ENCODE measurements around the gene SPAG4. TPM values are rescaled to one million over a fixed set of nuclear protein-coding genes. Genes with fewer than 3 reads are reported as not detected.

Gene SPAG4
- total RNA-seq, 6 donors from 2014 or later, result 2.7 to 48.2 (median 4.8) TPM

- Histone ChIP-seq H3K4me1 (peaks cover 13 to 21% (median 20%) of the 10 kb centered on the region in 4 donors), H3K27me3 (peaks cover 0 to 10% (median 3%) of the 10 kb centered on the region in 4 donors), H3K9me3 (no peaks in the 10 kb centered on the region), H3K4me3 (peak overlapping the region; percentile 30 to 54 (median 44)), H3K27ac (peak overlapping the region in 1 of 4 donors; percentile 49), H3K36me3 (no peaks in the 10 kb centered on the region)
- peak; percentile 68 to 88 for ATAC-seq (ENCODE audit: low FRiP score in 2 of 2)
- DNase-seq, result peak; percentile 76 to 96
- no peak for TF ChIP-seq POLR2A (IDR thresholded peaks at IDR 0.05)
- TF ChIP-seq POLR2AphosphoS5 (IDR thresholded peaks at IDR 0.05), result peak in 1 of 2 donors; percentile 38
- TF ChIP-seq EP300 (IDR thresholded peaks at IDR 0.05), result no peak
- peak; percentile 18 to 78 (median 42) for TF ChIP-seq CTCF (IDR thresholded peaks at IDR 0.05)
- WGBS, 2 donors, result 1% methylated on average over 38 to 44 of the region's 103 CpGs
These were observed 14.3 kb upstream of the SPAG4 start for GRCh38 chr20:35600993-35601973.

GRCh38 chr20:35601990-35602389 is 13.6 kb upstream of the SPAG4 start:
- Histone ChIP-seq H3K9me3 (no peaks in the 10 kb centered on the region), H3K36me3 (no peaks in the 10 kb centered on the region), H3K4me1 (peaks cover 13 to 21% (median 20%) of the 10 kb centered on the region in 4 donors), H3K27ac (peak overlapping the region in 1 of 4 donors; percentile 49), H3K27me3 (peaks cover 0 to 10% (median 3%) of the 10 kb centered on the region in 4 donors), H3K4me3 (peak overlapping the region; percentile 25 to 54 (median 44))
- ATAC-seq (ENCODE audit: low FRiP score in 2 of 2) (no peak), DNase-seq (no peak)
- TF ChIP-seq EP300 (IDR thresholded peaks at IDR 0.05), result no peak
- no peak for TF ChIP-seq POLR2AphosphoS5 (IDR thresholded peaks at IDR 0.05)
- TF ChIP-seq POLR2A (IDR thresholded peaks at IDR 0.05), result no peak
- TF ChIP-seq CTCF (IDR thresholded peaks at IDR 0.05), result no peak
- WGBS, 2 donors, result 8 to 24% methylated on average over 5 to 22 of the region's 30 CpGs

GRCh38 chr20:35602851-35603495 is 12.7 kb upstream of the SPAG4 start:
- WGBS, 2 donors, result 94% methylated on average over 11 to 15 of the region's 15 CpGs
- no peak overlapping the region for H3K4me3 ChIP-seq
- no peak overlapping the region for H3K27ac ChIP-seq
- no peaks in the 10 kb centered on the region for H3K9me3 ChIP-seq
- peaks cover 0 to 10% (median 3%) of the 10 kb centered on the region in 4 donors for H3K27me3 ChIP-seq
- H3K4me1 ChIP-seq, result peaks cover 13 to 21% (median 20%) of the 10 kb centered on the region in 4 donors
- ATAC-seq (ENCODE audit: low FRiP score in 2 of 2) (no peak), DNase-seq (peak in 1 of 2 donors; percentile 70)
- H3K36me3 ChIP-seq, result no peaks in the 10 kb centered on the region
- TF ChIP-seq CTCF (IDR thresholded peaks at IDR 0.05) (no peak), EP300 (IDR thresholded peaks at IDR 0.05) (no peak), POLR2AphosphoS5 (IDR thresholded peaks at IDR 0.05) (no peak), POLR2A (IDR thresholded peaks at IDR 0.05) (no peak)

GRCh38 chr20:35603695-35604448 is 11.8 kb upstream of the SPAG4 start:
- Histone ChIP-seq H3K27me3 (peaks cover 0 to 10% (median 3%) of the 10 kb centered on the region in 4 donors), H3K4me1 (peaks cover 13 to 21% (median 20%) of the 10 kb centered on the region in 4 donors), H3K27ac (no peak overlapping the region), H3K9me3 (no peaks in the 10 kb centered on the region), H3K36me3 (no peaks in the 10 kb centered on the region), H3K4me3 (no peak overlapping the region)
- ATAC-seq (ENCODE audit: low FRiP score in 2 of 2), result no peak
- no peak for TF ChIP-seq EP300 (IDR thresholded peaks at IDR 0.05)
- WGBS, 2 donors, result 90 to 93% methylated on average over 11 of the region's 11 CpGs
- no peak for DNase-seq
